H1 (cell line): ENCODE measurements around the gene PPIB. TPM values are rescaled to one million over a fixed set of nuclear protein-coding genes. Genes with fewer than 3 reads are reported as not detected.

Experiments
- CTCF ChIA-PET: fragments of 300-600 bp; sonication (Branson Sonifier 250); formaldehyde crosslinking; loops from one replicate; lab custom pipeline; 2021; ENCODE audit not compliant: partially characterized antibody; lab: Charles Lee
- POLR2A ChIA-PET: fragments of 300-600 bp; sonication (Branson Sonifier 250); formaldehyde crosslinking; loops from one replicate; lab custom pipeline; 2021; ENCODE audit warnings: inconsistent platforms; ENCODE audit not compliant: partially characterized antibody; lab: Charles Lee
- DNase-seq, 2 experiments: peaks; one replicate each; pipeline versions ENCODE4 v3.0.0 to v3.0.0-alpha.2; 2010 to 2022; ENCODE audit warnings: low spot score in 2 of 2, low read depth in 1 of 2, mixed read lengths in 1 of 2
- FAIRE-seq: peaks from 2 replicates; lab custom pipeline; 2011; peaks lifted over from hg19 to GRCh38; lab: Jason Lieb, UNC
- H2AFZ ChIP-seq: 2 replicates; pipeline ENCODE4 v1.8.1; 2012; ENCODE audit warnings: low read length, inconsistent platforms
- H2AK5ac ChIP-seq: 2 replicates; pipeline ENCODE4 v1.6.1; 2013; ENCODE audit warnings: low read depth, low read length
- H2BK120ac ChIP-seq: replicated peaks from 2 replicates; pipeline ENCODE3; 2013; ENCODE audit warnings: low read depth, low read length, inconsistent platforms
- H2BK12ac ChIP-seq: 2 replicates; pipeline ENCODE4 v1.6.1; 2013; ENCODE audit warnings: low read depth, low read length
- H2BK15ac ChIP-seq: 2 replicates; pipeline ENCODE4 v1.6.1; 2013; ENCODE audit warnings: low read length
- H2BK20ac ChIP-seq: 2 replicates; pipeline ENCODE4 v1.6.1; 2013; ENCODE audit warnings: low read length
- H2BK5ac ChIP-seq: 2 replicates; pipeline ENCODE4 v1.6.1; 2013; ENCODE audit warnings: low read depth, low read length
- H3K14ac ChIP-seq: 2 replicates; pipeline ENCODE4 v1.6.1; 2013; ENCODE audit warnings: inconsistent platforms; ENCODE audit not compliant: insufficient read length
- H3K18ac ChIP-seq: 2 replicates; pipeline ENCODE4 v1.6.1; 2013; ENCODE audit warnings: low read length; ENCODE audit errors: extremely low read depth
- H3K23ac ChIP-seq: 2 replicates; pipeline ENCODE4 v1.6.1; 2013; ENCODE audit warnings: inconsistent platforms; ENCODE audit not compliant: insufficient read length
- H3K23me2 ChIP-seq: 2 replicates; pipeline ENCODE4 v1.6.1; 2013; ENCODE audit warnings: low read depth, low read length
- H3K27ac ChIP-seq: 2 replicates; pipeline ENCODE4 v1.6.1; 2011; ENCODE audit warnings: low read depth, low read length, inconsistent platforms
- H3K27me3 ChIP-seq, 4 experiments: replicated peaks in 1 of 4; 1 replicate in 1 of 4; 2 replicates in 3 of 4; pipeline versions ENCODE4 v1.6.1 to v1.8.1; 2011 to 2013; ENCODE audit warnings: low read length in 3 of 4, mild to moderate bottlenecking in 3 of 4, inconsistent platforms in 2 of 4, mixed read lengths in 2 of 4, moderate library complexity in 1 of 4; ENCODE audit not compliant: control insufficient read depth in 3 of 4, insufficient read depth in 3 of 4; ENCODE audit errors: extremely low read depth in 1 of 4
- H3K36me3 ChIP-seq, 4 experiments: 2 replicates each; pipeline versions ENCODE4 v1.6.1 to v1.8.1; 2011 to 2013; ENCODE audit warnings: mild to moderate bottlenecking in 4 of 4, low read length in 3 of 4, moderate library complexity in 2 of 4, control low read depth in 1 of 4, inconsistent platforms in 1 of 4; ENCODE audit not compliant: insufficient read depth in 4 of 4, control insufficient read depth in 2 of 4
- H3K4ac ChIP-seq: replicated peaks from 2 replicates; pipeline ENCODE3; 2013; ENCODE audit warnings: low read length, low read depth, mixed read lengths, inconsistent platforms; ENCODE audit not compliant: insufficient read length
- H3K4me1 ChIP-seq, 4 experiments: replicated peaks in 1 of 4; 1 replicate in 1 of 4; 2 replicates in 3 of 4; pipeline versions ENCODE4 v1.6.1 to v1.8.1; 2011 to 2013; ENCODE audit warnings: low read length in 3 of 4, inconsistent platforms in 2 of 4, mixed read lengths in 1 of 4; ENCODE audit not compliant: insufficient read depth in 4 of 4, control insufficient read depth in 3 of 4
- H3K4me2 ChIP-seq, 2 experiments: 2 replicates each; pipeline versions ENCODE4 v1.6.1 to v1.8.1; 2011 to 2013; ENCODE audit warnings: low read depth in 2 of 2, low read length in 2 of 2, control low read depth in 1 of 2, inconsistent platforms in 1 of 2, mild to moderate bottlenecking in 1 of 2; ENCODE audit not compliant: insufficient read depth in 1 of 2
- H3K4me3 ChIP-seq, 4 experiments: fragments of 200-600, 300-600 bp in 1 of 4; sonication (generic), shearing (Covaris generic), sonication (Bioruptor Twin) in 1 of 4; 2 replicates each; pipeline versions ENCODE4 v1.5.1 to v1.8.1; 2011 to 2016; ENCODE audit warnings: low read length in 4 of 4, low read depth in 3 of 4, control low read depth in 2 of 4, inconsistent platforms in 2 of 4, mild to moderate bottlenecking in 2 of 4, mixed read lengths in 1 of 4, moderate library complexity in 1 of 4; ENCODE audit not compliant: insufficient read depth in 2 of 4; ENCODE audit errors: extremely low read depth in 1 of 4
- H3K56ac ChIP-seq: replicated peaks from 2 replicates; pipeline ENCODE3; 2013; ENCODE audit warnings: low read depth, mild to moderate bottlenecking, mixed read lengths, low read length, inconsistent platforms; ENCODE audit not compliant: insufficient read length
- H3K79me1 ChIP-seq: 2 replicates; pipeline ENCODE4 v1.6.1; 2013; ENCODE audit warnings: low read depth, low read length, control low read depth
- H3K79me2 ChIP-seq, 2 experiments: 2 replicates each; pipeline versions ENCODE4 v1.6.1 to v1.8.1; 2012 to 2013; ENCODE audit warnings: low read length in 2 of 2, mild to moderate bottlenecking in 2 of 2, inconsistent platforms in 1 of 2; ENCODE audit not compliant: insufficient read depth in 2 of 2, control insufficient read depth in 1 of 2
- H3K9ac ChIP-seq, 4 experiments: replicated peaks in 1 of 4; 1 replicate in 1 of 4; 2 replicates in 3 of 4; pipeline versions ENCODE4 v1.6.1 to v1.8.1; 2011 to 2013; ENCODE audit warnings: low read depth in 3 of 4, low read length in 3 of 4, control low read depth in 2 of 4, mild to moderate bottlenecking in 2 of 4, moderate library complexity in 2 of 4, inconsistent platforms in 1 of 4; ENCODE audit errors: extremely low read depth in 1 of 4
- H3K9me3 ChIP-seq, 2 experiments: 2 replicates each; pipeline versions ENCODE4 v1.6.1 to v1.8.1; 2012 to 2013; ENCODE audit warnings: mild to moderate bottlenecking in 2 of 2, moderate library complexity in 2 of 2, control low read depth in 1 of 2, inconsistent platforms in 1 of 2, low read depth in 1 of 2, low read length in 1 of 2, mixed read lengths in 1 of 2; ENCODE audit not compliant: insufficient read depth in 2 of 2
- H4K20me1 ChIP-seq, 2 experiments: replicated peaks in 1 of 2; 2 replicates each; pipeline versions ENCODE3 to v1.8.1; 2011 to 2013; ENCODE audit warnings: inconsistent platforms in 2 of 2, low read length in 2 of 2, mild to moderate bottlenecking in 1 of 2; ENCODE audit not compliant: insufficient read depth in 2 of 2, control insufficient read depth in 1 of 2
- H4K5ac ChIP-seq: 2 replicates; pipeline ENCODE4 v1.6.1; 2013; ENCODE audit warnings: low read length, low read depth, mixed read lengths, inconsistent platforms; ENCODE audit not compliant: insufficient read length
- H4K8ac ChIP-seq: 2 replicates; pipeline ENCODE4 v1.8.0; 2013; ENCODE audit warnings: mild to moderate bottlenecking, moderate library complexity, low read length, inconsistent platforms; ENCODE audit not compliant: insufficient read depth; ENCODE audit errors: extremely low read depth
- H4K91ac ChIP-seq: replicated peaks from 2 replicates; pipeline ENCODE3; 2013; ENCODE audit warnings: low read length, mixed read lengths, inconsistent platforms; ENCODE audit not compliant: insufficient read length
- FOSL1 ChIP-seq: IDR thresholded peaks from 2 replicates; pipeline ENCODE4 v1.6.1; 2011; ENCODE audit warnings: mild to moderate bottlenecking, low read depth, low read length, moderate library complexity; ENCODE audit not compliant: insufficient read depth
- HDAC2 ChIP-seq, 2 experiments: fragments of 300-600 bp in 1 of 2; sonication (generic) in 1 of 2; IDR thresholded peaks; 2 replicates each; pipeline ENCODE4 v1.6.1; 2011 to 2012; ENCODE audit warnings: low read depth in 2 of 2, low read length in 2 of 2, mild to moderate bottlenecking in 2 of 2, moderate library complexity in 2 of 2, borderline replicate concordance in 1 of 2, inconsistent platforms in 1 of 2
- JUN ChIP-seq: IDR thresholded peaks from 2 replicates; pipeline ENCODE4 v1.6.1; 2011; ENCODE audit warnings: low read depth, mild to moderate bottlenecking, improper control_type of control experiment, low read length
- KDM4A ChIP-seq: IDR thresholded peaks from one replicate; pipeline ENCODE4 v1.7.1; 2012; ENCODE audit warnings: low read depth, mild to moderate bottlenecking, moderate library complexity, low read length, inconsistent platforms; ENCODE audit not compliant: severe bottlenecking
- NANOG ChIP-seq: IDR thresholded peaks from 2 replicates; pipeline ENCODE4 v1.6.1; 2011; ENCODE audit warnings: low read length, low read depth, mild to moderate bottlenecking, inconsistent platforms; ENCODE audit not compliant: insufficient read depth, poor library complexity, severe bottlenecking
- RFX5 ChIP-seq: IDR thresholded peaks from 2 replicates; pipeline ENCODE4 v1.6.1; 2011; ENCODE audit warnings: low read depth, low read length, improper control_type of control experiment, borderline replicate concordance
- SAP30 ChIP-seq: fragments of 300-600 bp; sonication (generic); IDR thresholded peaks from 2 replicates; pipeline ENCODE4 v1.7.1; 2012; ENCODE audit warnings: low read length, moderate library complexity, mild to moderate bottlenecking, inconsistent platforms; ENCODE audit not compliant: insufficient read depth, insufficient replicate concordance
- SRF ChIP-seq: IDR thresholded peaks from 2 replicates; pipeline ENCODE4 v1.6.1; 2011; ENCODE audit warnings: mild to moderate bottlenecking, low read depth, low read length, moderate library complexity
- TAF7 ChIP-seq: optimal IDR thresholded peaks from 2 replicates; pipeline ENCODE3; 2011; ENCODE audit warnings: low read depth, mild to moderate bottlenecking, inconsistent platforms, low read length, moderate library complexity, borderline replicate concordance
- WGBS, 2 experiments: shearing (Covaris generic) in 1 of 2; methylation state at CpG; one replicate each; pipeline versions ENCODE4 v1.1.6 to v1.1.7; 2013 to 2015; ENCODE audit warnings: low lambda C conversion rate in 2 of 2, mixed read lengths in 2 of 2, inconsistent platforms in 1 of 2, low coverage in 1 of 2, missing lambda C conversion rate in 1 of 2; ENCODE audit not compliant: insufficient replicate concordance in 2 of 2, insufficient coverage in 1 of 2, insufficient read length in 1 of 2; ENCODE audit errors: extremely low coverage in 1 of 2, missing lambda C conversion rate in 1 of 2; 5-methylcytosine and 5-hydroxymethylcytosine counted together
- polyA plus RNA-seq, 7 experiments: library from polyadenylated mRNA; depleted of rRNA in 3 of 7; stranded (reverse) in 5 of 7; unstranded in 2 of 7; fragments of >200 nt in 5 of 7; fragments of 200-250 nt in 2 of 7; gene quantifications; 1 replicate in 5 of 7; 2 replicates in 1 of 7; 4 replicates in 1 of 7; pipeline versions ENCODE4 v1.2.1 to v1.2.3, GENCODE V29; 2011 to 2013; ENCODE audit warnings: missing spikeins in 2 of 7, mixed read lengths in 2 of 7
- total RNA-seq: library from RNA; stranded (reverse); fragmentation: NEBNext Ultra II Directional; extraction: Animal tissue kit (Norgen Biotek cat#: 25700); gene quantifications from 2 replicates; pipeline ENCODE4 v1.2.1, GENCODE V29; 2021
- TF ChIP-seq, protein P1 (sequence below): IDR thresholded peaks from 2 replicates; pipeline ENCODE4 v1.6.1; 2011; ENCODE audit warnings: low read length, improper control_type of control experiment

Gene PPIB
- total and polyA plus RNA-seq, 2 of the 8 experiments (the other 6 are each of a cell fraction or from before 2014, with no cell fraction given), result 558 to 579 TPM

DNA sequence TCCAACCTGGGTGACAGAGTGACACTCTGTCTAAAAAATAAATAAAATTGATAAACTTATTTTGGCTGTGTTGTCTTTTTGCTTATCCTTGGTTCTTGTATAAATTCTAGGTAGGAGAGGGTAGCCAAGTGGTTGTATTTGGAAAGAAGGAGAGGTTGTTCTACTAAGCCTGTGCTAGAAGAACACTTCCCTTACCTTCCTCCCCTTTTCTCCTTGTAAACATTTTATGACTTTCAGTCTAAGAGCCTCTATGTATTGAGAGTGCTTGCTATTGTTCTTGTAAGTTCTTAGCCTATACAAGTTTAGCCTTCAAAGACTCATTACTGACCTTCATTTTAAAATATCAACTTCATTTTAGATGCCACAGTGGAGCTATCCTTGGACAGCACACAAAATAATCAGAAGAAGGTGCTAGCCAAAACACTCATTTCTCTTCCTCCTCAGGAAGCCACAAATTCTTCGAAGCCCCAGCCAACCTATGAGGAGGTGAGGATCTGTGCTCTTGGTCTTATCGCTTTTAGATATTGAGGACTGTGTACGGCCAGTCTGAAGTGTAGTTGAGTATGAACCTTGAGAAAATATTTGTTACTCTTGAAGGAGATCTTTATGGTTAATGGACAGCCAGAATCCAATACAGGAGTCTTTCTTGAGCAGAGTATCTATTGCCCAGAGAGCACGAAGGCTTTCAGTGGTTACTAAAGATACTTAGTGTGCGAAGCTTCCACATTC is 44.9 kb downstream of the PPIB start:
- DNase-seq (no peak), FAIRE-seq (no peak)
- 92% methylated on average over 5 of the region's 5 CpGs; no CpG with 5 or more reads in 1 of the 2 experiments for WGBS, 2 experiments
- H4K5ac ChIP-seq, result no peak overlapping the region
- H3K9me3 ChIP-seq, result no peaks in the 10 kb centered on the region
- no peak overlapping the region for H3K4me2 ChIP-seq
- no peak overlapping the region for H3K14ac ChIP-seq
- no peak overlapping the region for H3K56ac ChIP-seq
- no peaks in the 10 kb centered on the region for H3K79me2 ChIP-seq
- H3K23me2 ChIP-seq, result no peaks in the 10 kb centered on the region
- no peak overlapping the region for H3K9ac ChIP-seq
- H2AK5ac ChIP-seq, result no peak overlapping the region
- H2BK5ac ChIP-seq, result no peak overlapping the region
- POLR2A ChIA-PET, result interaction anchor here (1.3 kb wide), 1 partner anchor 24 kb away, joined by 3 read pairs; the partner anchor contains the start of gene CIAO2A
- no peak overlapping the region for H2BK120ac ChIP-seq
- CTCF ChIA-PET, result interaction anchor here (1.7 to 2.2 kb wide), 3 partner anchors 16 to 36 kb away, joined by 3 to 5 read pairs (median 4); no protein-coding TSS in a partner anchor
- H3K36me3 ChIP-seq, result peaks cover 2 to 42% (median 10%) of the 10 kb centered on the region in 4 experiments; a peak in 6 of 8 replicates
- H2BK20ac ChIP-seq, result no peak overlapping the region
- no peaks in the 10 kb centered on the region for H3K27me3 ChIP-seq
- H2AFZ ChIP-seq, result no peak overlapping the region
- no peak overlapping the region for H3K18ac ChIP-seq
- no peaks in the 10 kb centered on the region for H3K4me1 ChIP-seq
- no peak overlapping the region for H4K8ac ChIP-seq
- no peak overlapping the region for H3K27ac ChIP-seq
- no peak overlapping the region for H3K4ac ChIP-seq
- peaks cover 0 to 3% of the 10 kb centered on the region in 2 experiments for H4K20me1 ChIP-seq
- no peak overlapping the region for H3K23ac ChIP-seq
- no peak overlapping the region for H4K91ac ChIP-seq
- H2BK12ac ChIP-seq, result no peak overlapping the region
- H3K4me3 ChIP-seq, result no peak overlapping the region
- no peaks in the 10 kb centered on the region; the same call in 1 of the 2 replicates for H3K79me1 ChIP-seq
- H2BK15ac ChIP-seq, result no peak overlapping the region
- TF ChIP-seq FOSL1 (no peak), JUN (no peak), RFX5 (no peak), SAP30 (no peak), KDM4A (no peak), HDAC2 (IDR thresholded peaks at IDR 0.05; ENCODE audit: borderline replicate concordance in 1 of 2, low read depth in 2 of 2, low read length in 2 of 2) (no peak), NANOG (no peak), SRF (no peak), TAF7 (no peak)
- TF ChIP-seq, protein P1, sequence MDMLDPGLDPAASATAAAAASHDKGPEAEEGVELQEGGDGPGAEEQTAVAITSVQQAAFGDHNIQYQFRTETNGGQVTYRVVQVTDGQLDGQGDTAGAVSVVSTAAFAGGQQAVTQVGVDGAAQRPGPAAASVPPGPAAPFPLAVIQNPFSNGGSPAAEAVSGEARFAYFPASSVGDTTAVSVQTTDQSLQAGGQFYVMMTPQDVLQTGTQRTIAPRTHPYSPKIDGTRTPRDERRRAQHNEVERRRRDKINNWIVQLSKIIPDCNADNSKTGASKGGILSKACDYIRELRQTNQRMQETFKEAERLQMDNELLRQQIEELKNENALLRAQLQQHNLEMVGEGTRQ, result no peak
